OCI-LY7 (cell line): ENCODE data around the gene PAMR1. TPM values are rescaled to one million over a fixed set of nuclear protein-coding genes. Genes with fewer than 3 reads are reported as not detected.
"Not testable (repeated sequence)": the region's sequence is repeated elsewhere in the genome, so short reads cannot be mapped to it uniquely, and the experiment has no call there.

ENCODE experiments used
- BruUV-seq: library from RNA; stranded (reverse); fragments of 400-500 nt; replicated peaks from 2 replicates; lab custom pipeline; 2021; lab: Mats Ljungman, UMichigan
- CTCF ChIA-PET: fragments of 300-600 bp; sonication (Branson Sonifier 250); formaldehyde crosslinking; loops from one replicate; lab custom pipeline; 2022; ENCODE audit warnings: antibody characterized with exemption; ENCODE audit not compliant: unreplicated experiment; lab: Charles Lee
- POLR2A ChIA-PET: fragments of 300-600 bp; sonication (Branson Sonifier 250); formaldehyde crosslinking; loops from one replicate; lab custom pipeline; 2022; ENCODE audit warnings: antibody characterized with exemption; lab: Charles Lee
- DNase-seq: peaks from one replicate; pipeline ENCODE4 v3.0.0-alpha.2; 2015; ENCODE audit warnings: low spot score
- H2AFZ ChIP-seq: fragments of 200-600 bp; sonication (generic), shearing (Covaris generic); 2 replicates; pipeline ENCODE4 v1.6.1; 2014; ENCODE audit warnings: mild to moderate bottlenecking, antibody characterized with exemption, low read length, moderate library complexity
- H3K27ac ChIP-seq: fragments of 200-600 bp; sonication (generic); 2 replicates; pipeline ENCODE4 v1.5.1; 2014; ENCODE audit warnings: mixed run types, low read depth, mild to moderate bottlenecking, moderate library complexity, low read length, inconsistent platforms; ENCODE audit not compliant: poor library complexity, severe bottlenecking
- H3K36me3 ChIP-seq: fragments of 200-600 bp; sonication (generic); 2 replicates; pipeline ENCODE4 v1.6.1; 2014; ENCODE audit warnings: mild to moderate bottlenecking, antibody characterized with exemption, low read length, moderate library complexity, mixed read lengths; ENCODE audit not compliant: insufficient read depth
- H3K4me1 ChIP-seq: fragments of 200-600 bp; sonication (generic); 2 replicates; pipeline ENCODE4 v1.5.1; 2014; ENCODE audit warnings: mild to moderate bottlenecking, low read length; ENCODE audit not compliant: insufficient read depth, poor library complexity, severe bottlenecking
- H3K4me2 ChIP-seq: fragments of 200-600 bp; sonication (generic); 2 replicates; pipeline ENCODE4 v1.6.1; 2014; ENCODE audit warnings: mild to moderate bottlenecking, low read length
- H3K4me3 ChIP-seq: fragments of 200-600 bp; sonication (generic); 2 replicates; pipeline ENCODE4 v1.5.1; 2014; ENCODE audit warnings: mild to moderate bottlenecking, low read depth, low read length; ENCODE audit not compliant: poor library complexity, severe bottlenecking
- H3K79me2 ChIP-seq: fragments of 200-600 bp; sonication (generic); 2 replicates; pipeline ENCODE4 v1.6.1; 2016; ENCODE audit warnings: low read depth, mild to moderate bottlenecking, low read length, moderate library complexity, mixed read lengths; ENCODE audit not compliant: insufficient read depth
- H3K9me2 ChIP-seq: fragments of 200-600 bp; sonication (generic); 2 replicates; pipeline ENCODE4 v1.6.1; 2016; ENCODE audit warnings: mild to moderate bottlenecking, low read length, mixed read lengths; ENCODE audit not compliant: insufficient read depth
- H3K9me3 ChIP-seq: fragments of 200-600 bp; sonication (generic); 2 replicates; pipeline ENCODE4 v1.6.1; 2014; ENCODE audit warnings: mild to moderate bottlenecking, mixed run types, low read length, mixed read lengths
- H4K20me1 ChIP-seq: fragments of 200-600 bp; sonication (generic); 2 replicates; pipeline ENCODE4 v1.6.1; 2014; ENCODE audit warnings: mild to moderate bottlenecking, antibody characterized with exemption, low read length, moderate library complexity, mixed read lengths; ENCODE audit not compliant: insufficient read depth
- EZH2phosphoT487 ChIP-seq: fragments of 200-600 bp; sonication (generic); IDR thresholded peaks from 2 replicates; pipeline ENCODE4 v1.6.1; 2018; ENCODE audit warnings: low read depth, borderline replicate concordance, mild to moderate bottlenecking, mixed run types, antibody characterized with exemption, low read length, moderate library complexity, mixed read lengths
- intact Hi-C: fragments of 100-400 bp; cut with micrococcal nuclease; formaldehyde crosslinking; loops from one replicate; pipeline ENCODE4 v1.10.0; 2022; ENCODE audit not compliant: unreplicated experiment
- total RNA-seq, 2 experiments: library from RNA; depleted of rRNA in 1 of 2; stranded (reverse); fragments of >200 nt in 1 of 2; shearing (Covaris generic) in 1 of 2; gene quantifications; 2 replicates each; pipeline ENCODE4 v1.2.3, GENCODE V29; 2014 to 2022
- TF ChIP-seq, protein P1 (sequence below): fragments of 200-600 bp; sonication (generic); conservative IDR thresholded peaks from 2 replicates; pipeline ENCODE4 v1.5.1; 2014; ENCODE audit warnings: mild to moderate bottlenecking, antibody characterized with exemption, low read length, moderate library complexity, mixed read lengths

PAMR1 gene
- total RNA-seq, 2 experiments from 2014 or later = not detected

DNA sequence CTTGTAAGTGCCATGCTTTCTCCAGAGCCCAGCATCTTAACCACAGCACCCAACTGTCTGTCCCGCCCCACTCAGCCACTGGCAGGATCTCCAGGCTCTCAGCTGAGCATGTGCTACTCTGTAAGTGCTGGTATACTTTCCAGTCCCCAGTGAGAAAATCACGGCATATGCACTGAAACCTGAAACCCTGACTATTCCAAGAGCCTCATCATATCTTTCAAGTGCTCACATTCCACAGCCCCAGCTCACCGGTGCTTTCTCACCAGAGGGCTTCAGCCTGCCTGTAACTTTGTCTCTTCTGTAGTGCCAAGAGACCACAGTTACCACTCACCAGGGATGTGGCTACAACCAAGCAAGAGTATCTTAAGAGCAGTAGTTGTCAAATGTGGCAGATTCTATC lies 24.4 kb upstream of the PAMR1 start:
- BruUV-seq = no TSS peak

DNA sequence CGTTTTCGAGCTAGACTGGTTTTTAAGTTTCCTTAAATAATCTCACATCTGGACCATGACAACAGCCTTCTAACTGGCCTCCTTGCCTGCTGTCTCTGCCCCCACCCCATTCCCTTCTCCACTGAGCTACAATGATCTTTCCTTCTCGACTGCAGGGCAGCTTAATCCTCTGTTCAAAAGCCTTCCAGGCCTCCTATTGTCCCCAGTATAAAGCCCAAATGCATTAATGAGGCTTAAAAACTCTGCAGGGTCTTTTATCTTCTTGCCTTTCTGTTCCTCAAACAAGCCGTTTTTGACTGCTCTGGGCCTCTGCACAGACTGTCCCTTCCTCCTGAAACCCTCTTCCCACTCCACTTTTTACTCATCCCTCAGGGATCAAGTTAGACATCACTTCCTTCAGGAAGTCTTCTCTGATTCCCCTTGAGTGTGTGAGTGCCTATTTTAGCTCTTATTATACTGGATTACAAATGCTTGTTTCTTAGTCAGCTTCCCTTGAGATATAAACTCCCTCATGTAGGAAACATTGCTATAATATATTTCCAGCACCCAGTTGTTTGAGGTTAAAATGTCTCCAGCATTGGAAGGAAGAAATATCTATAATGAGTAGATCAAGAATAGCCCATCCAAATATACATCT lies 23.6 kb upstream of the PAMR1 start:
- DNase-seq = no peak
- Histone ChIP-seq H3K4me2 (no peak overlapping the region), H3K4me3 (no peak overlapping the region), H3K79me2 (no peaks in the 10 kb centered on the region), H3K27ac (no peak overlapping the region), H3K4me1 (no peaks in the 10 kb centered on the region), H2AFZ (no peak overlapping the region), H4K20me1 (no peaks in the 10 kb centered on the region), H3K9me3 (no peaks in the 10 kb centered on the region), H3K36me3 (no peaks in the 10 kb centered on the region), H3K9me2 (no peaks in the 10 kb centered on the region)
- intact Hi-C loops = no loop called here
- no TSS peak for BruUV-seq
- TF ChIP-seq, protein P1, sequence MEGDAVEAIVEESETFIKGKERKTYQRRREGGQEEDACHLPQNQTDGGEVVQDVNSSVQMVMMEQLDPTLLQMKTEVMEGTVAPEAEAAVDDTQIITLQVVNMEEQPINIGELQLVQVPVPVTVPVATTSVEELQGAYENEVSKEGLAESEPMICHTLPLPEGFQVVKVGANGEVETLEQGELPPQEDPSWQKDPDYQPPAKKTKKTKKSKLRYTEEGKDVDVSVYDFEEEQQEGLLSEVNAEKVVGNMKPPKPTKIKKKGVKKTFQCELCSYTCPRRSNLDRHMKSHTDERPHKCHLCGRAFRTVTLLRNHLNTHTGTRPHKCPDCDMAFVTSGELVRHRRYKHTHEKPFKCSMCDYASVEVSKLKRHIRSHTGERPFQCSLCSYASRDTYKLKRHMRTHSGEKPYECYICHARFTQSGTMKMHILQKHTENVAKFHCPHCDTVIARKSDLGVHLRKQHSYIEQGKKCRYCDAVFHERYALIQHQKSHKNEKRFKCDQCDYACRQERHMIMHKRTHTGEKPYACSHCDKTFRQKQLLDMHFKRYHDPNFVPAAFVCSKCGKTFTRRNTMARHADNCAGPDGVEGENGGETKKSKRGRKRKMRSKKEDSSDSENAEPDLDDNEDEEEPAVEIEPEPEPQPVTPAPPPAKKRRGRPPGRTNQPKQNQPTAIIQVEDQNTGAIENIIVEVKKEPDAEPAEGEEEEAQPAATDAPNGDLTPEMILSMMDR = no peak
- no peak for TF ChIP-seq EZH2phosphoT487
- CTCF ChIA-PET = no interaction called here
- POLR2A ChIA-PET = no interaction called here

More for the DNA sequence above, 24.4 kb upstream of the PAMR1 start:
- DNase-seq = no peak
- H3K36me3 ChIP-seq = no peaks in the 10 kb centered on the region
- ChIA-PET POLR2A (no interaction called here), CTCF (no interaction called here)
- intact Hi-C loops = no loop called here
- no peaks in the 10 kb centered on the region for H3K4me1 ChIP-seq
- no peak overlapping the region for H3K4me3 ChIP-seq
- no peaks in the 10 kb centered on the region for H3K79me2 ChIP-seq
- H2AFZ ChIP-seq = no peak overlapping the region
- TF ChIP-seq, protein P1 = no peak
- TF ChIP-seq EZH2phosphoT487 = no peak
- H3K9me3 ChIP-seq = no peaks in the 10 kb centered on the region
- no peak overlapping the region for H3K4me2 ChIP-seq
- no peaks in the 10 kb centered on the region for H4K20me1 ChIP-seq
- H3K27ac ChIP-seq = no peak overlapping the region
- no peaks in the 10 kb centered on the region for H3K9me2 ChIP-seq

DNA sequence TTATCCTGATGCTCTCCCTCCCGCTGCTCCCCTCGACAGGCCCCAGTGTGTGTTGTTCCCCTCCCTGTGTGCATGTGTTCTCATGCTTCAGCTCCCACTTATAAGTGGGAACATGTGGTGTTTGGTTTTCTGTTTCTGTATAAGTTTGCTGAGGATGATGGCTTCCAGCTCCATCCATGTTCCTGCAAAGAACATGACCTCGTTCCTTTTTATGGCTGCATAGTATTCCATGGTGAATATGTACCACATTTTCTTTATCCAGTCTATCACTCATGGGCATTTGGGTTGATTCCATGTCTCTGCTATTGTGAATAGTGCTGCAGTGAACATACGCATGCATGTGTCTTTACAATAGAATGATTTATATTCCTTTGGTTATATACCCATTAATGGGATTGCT lies 22.6 kb upstream of the PAMR1 start:
- intact Hi-C loops, H2AFZ ChIP-seq, BruUV-seq: not testable (repeated sequence)

More for the DNA sequence above, 22.6 kb upstream of the PAMR1 start:
- H3K4me1 ChIP-seq, H3K9me3 ChIP-seq, DNase-seq, H3K36me3 ChIP-seq, POLR2A ChIA-PET, H3K4me2 ChIP-seq, H3K4me3 ChIP-seq, H3K9me2 ChIP-seq, H3K79me2 ChIP-seq, H3K27ac ChIP-seq, CTCF ChIA-PET, H4K20me1 ChIP-seq: not testable (repeated sequence)
